GM21381 (cell line): Measurements from ENCODE around the gene PPM1M.

Experiments
- ATAC-seq: cut with Tn5 transposase; IDR thresholded peaks from one replicate; pipeline ENCODE4 v1.9.1; 2021; ENCODE audit warnings: mild to moderate bottlenecking, moderate library complexity; ENCODE audit not compliant: unreplicated experiment

PPM1M gene

GRCh38 chr3:52215351-52215750 is 30.2 kb upstream of the PPM1M start:
- no peak for ATAC-seq

- no peak for ATAC-seq
These were observed 28.8 kb upstream of the PPM1M start for GRCh38 chr3:52216585-52217408.

- ATAC-seq = no peak
These were observed 28.2 kb upstream of the PPM1M start for GRCh38 chr3:52217409-52217805.

- ATAC-seq = no peak
These were observed 27.5 kb upstream of the PPM1M start for GRCh38 chr3:52218026-52218425.

GRCh38 chr3:52218454-52218853 is 27.1 kb upstream of the PPM1M start:
- ATAC-seq = no peak

- no peak for ATAC-seq
These were observed 26.5 kb upstream of the PPM1M start for GRCh38 chr3:52218937-52219650.

- no peak for ATAC-seq
These were observed 25.1 kb upstream of the PPM1M start for GRCh38 chr3:52220380-52221026.

- ATAC-seq = no peak
These were observed 24.4 kb upstream of the PPM1M start for GRCh38 chr3:52221141-52221562.

- ATAC-seq = no peak
These were observed 23.8 kb upstream of the PPM1M start for GRCh38 chr3:52221563-52222318.

GRCh38 chr3:52222319-52223221 is 23.0 kb upstream of the PPM1M start:
- ATAC-seq = no peak

GRCh38 chr3:52223449-52224408 is 21.8 kb upstream of the PPM1M start:
- ATAC-seq = no peak

- peak; percentile 65 for ATAC-seq
These were observed 19.9 kb upstream of the PPM1M start, which contains the start of gene TLR9 for GRCh38 chr3:52225452-52226228. Gene TLR9 (minus strand): TSS chr3:52225645. CDS start chr3:52225529, 116 bp downstream.

- ATAC-seq = peak; percentile 22
These were observed 19.2 kb upstream of the PPM1M start for GRCh38 chr3:52226229-52226817.

- ATAC-seq = no peak
These were observed 18.4 kb upstream of the PPM1M start for GRCh38 chr3:52227117-52227516.

GRCh38 chr3:52227766-52228165 is 17.8 kb upstream of the PPM1M start:
- no peak for ATAC-seq

GRCh38 chr3:52228266-52228665 is 17.3 kb upstream of the PPM1M start:
- ATAC-seq = no peak

- no peak for ATAC-seq
These were observed 16.7 kb upstream of the PPM1M start for GRCh38 chr3:52228751-52229291.
